GDM1 (cell line): Measurements from ENCODE around the gene DNAJC18.
"Not testable (repeated sequence)": the region's sequence is repeated elsewhere in the genome, so short reads cannot be mapped to it uniquely, and the experiment has no call there.

ENCODE experiments used
- DNase-seq: peaks from one replicate; lab custom pipeline; 2025; lab: John Stamatoyannopoulos, UW

DNAJC18 gene

DNA sequence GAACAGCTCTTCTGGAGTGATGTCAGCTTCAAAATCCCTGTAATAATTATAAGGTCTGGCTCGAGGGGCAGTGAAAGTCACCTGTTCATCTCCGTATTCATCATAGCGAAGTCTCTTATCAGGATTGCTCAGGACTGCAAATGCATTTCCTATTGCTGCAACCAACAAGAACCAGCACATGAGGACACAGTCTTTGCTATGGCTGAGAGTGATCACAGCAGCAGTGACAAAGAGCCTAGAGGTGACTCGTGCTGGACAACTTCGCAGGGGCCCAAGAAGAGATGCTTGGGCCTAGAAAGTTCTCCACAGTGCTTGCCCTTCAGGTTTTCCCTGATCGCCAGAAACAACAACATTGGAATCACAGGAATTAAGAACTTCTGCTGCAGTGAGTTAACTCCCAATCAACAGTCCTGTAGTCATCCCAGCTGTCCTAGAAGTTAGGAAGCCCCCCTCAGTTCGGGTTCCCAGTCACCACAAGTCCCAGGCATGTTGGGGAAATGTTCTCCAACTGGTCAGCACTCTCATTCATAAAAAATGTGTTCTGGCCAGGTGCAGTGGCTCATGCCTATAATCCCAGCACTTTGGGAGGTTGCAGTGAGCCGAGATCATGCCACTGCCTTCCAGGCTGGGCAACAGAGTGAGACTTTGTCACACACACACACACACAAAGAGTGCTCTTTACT is 13.0 kb downstream of the DNAJC18 start:
- no peak for DNase-seq

DNA sequence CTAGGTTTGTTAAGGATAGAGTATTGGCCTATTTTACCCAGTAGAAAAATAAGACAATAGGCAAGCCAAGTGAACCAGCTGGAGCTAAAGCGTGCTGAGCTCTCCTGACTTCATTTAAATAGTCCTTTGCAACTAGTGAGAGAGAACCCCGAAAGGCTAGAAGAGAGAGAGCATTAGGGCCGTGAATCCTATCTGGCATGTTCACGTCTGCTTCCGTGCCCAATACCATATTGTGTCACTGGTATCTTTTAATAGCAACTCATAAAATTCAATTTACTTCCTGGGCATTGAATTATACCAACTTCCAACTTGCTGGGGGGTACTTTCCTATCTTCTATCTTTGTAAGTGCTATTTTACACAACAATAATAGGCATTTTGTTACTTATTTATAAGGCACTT is 13.8 kb downstream of the DNAJC18 start:
- DNase-seq: no peak

DNA sequence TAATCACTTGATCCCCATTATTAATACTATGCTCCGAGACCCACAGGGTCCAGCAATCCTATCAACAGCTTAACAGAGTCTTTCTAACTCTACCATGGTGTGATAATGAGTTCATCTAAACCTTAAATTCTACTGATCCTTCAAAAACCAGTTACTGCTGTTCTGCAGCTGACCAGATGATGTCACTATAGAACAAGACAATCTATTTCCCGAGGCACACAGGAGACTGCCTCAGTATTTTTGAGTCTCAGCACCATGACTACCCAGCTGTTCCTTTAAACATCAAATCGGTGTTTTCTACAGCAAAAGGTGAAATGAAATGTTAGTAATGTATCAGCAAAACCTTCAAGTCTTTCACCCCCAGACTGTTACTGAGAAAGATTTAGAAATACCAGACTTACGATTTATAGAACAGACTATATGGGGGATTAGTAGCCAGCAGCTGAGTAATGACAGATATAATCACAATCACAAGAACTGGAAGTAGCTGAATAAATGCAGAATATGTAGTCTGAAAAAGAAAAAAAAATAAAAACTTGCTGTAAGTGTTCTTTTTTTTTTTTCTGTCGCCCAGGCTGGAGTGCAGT is 16.9 kb downstream of the DNAJC18 start:
- DNase-seq: peak; percentile 62

DNA sequence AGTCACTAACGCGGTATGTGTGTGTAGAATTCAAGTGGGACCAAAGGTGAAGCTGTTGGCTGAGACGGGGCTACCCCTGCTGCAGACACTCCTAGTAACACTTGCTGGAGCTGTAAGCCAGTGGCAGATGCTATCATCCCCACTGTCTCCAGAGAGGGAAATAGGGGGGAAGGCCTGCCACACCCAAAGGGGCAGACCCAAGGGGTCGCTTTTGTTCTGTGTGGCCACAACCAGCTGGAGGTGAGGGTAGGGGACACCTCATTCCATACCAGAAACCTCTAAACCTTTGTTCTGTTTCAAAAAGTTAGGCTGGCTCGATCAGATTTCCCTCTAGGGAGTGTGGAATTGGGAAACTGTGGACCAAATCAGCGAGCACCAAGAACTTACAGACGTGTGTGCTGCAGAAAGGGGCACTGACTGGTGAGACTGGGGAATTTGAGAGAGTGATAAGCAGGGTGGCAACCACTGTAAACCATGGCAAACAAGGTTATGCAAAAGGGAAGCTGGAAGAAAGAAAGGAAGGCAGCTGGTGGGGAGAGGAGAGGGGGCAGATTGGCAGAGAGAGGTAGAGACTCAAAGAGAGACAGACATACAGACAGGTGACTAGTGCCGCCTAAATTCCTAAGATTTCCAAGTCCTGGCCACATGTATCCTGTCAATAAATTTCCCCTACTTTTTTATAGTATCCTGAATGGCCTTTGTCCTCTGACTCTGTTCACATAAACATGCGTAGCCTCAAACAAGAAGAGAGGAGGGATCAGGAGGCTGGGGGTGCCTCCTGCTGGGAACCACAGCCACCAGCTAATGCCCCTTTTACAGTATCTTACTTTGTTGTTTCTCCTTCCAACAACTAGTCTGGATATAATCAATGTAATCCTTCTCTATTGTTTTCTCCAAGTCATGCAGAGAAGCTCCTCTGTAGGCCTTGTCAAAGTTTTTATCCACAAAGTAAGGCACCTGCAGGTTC is 19.8 kb downstream of the DNAJC18 start:
- DNase-seq: no peak

DNA sequence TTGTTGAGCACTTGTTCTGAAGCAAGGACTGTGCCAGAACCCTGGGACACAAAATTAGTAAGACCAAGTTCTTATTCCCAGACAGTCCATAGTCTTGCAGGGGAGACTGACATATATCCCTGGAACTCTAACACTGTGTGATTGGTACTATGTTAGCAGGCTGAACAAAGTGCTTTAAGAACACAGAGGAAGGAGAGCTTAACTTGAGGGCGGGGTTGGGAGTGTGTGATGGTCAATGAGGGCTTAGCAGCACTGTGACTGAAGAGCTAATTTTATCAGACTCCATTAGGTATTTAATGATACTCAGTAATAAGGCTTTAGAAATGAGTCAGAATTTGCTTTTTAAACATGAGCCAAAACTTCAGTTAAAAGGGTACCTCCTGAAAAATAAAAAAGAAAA is 20.5 kb downstream of the DNAJC18 start:
- no peak for DNase-seq

DNA sequence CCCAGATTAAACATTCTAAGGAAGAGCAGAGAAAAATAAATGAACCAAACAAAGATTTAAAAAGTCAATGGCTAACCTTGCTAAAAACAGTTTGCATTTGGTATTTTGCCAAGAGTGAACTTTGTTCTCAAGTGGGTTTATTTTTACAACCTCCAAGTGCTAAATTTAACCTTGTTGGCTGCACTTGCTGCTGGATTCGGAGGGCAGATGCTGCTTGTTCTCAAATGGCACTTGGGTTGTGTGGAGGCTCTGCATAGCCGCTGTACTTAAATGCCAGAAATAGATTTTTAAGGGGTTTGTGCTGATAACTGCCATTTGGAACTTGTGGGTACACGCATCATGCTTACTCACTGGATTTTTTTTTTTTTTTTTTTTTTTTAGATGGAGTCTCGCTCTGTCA is 22.1 kb downstream of the DNAJC18 start:
- no peak for DNase-seq

- no peak for DNase-seq
Measured at GRCh38 chr5:139416651-139417050, 22.7 kb downstream of the DNAJC18 start.

- DNase-seq: no peak
Measured at GRCh38 chr5:139415869-139416268, 23.5 kb downstream of the DNAJC18 start.

DNA sequence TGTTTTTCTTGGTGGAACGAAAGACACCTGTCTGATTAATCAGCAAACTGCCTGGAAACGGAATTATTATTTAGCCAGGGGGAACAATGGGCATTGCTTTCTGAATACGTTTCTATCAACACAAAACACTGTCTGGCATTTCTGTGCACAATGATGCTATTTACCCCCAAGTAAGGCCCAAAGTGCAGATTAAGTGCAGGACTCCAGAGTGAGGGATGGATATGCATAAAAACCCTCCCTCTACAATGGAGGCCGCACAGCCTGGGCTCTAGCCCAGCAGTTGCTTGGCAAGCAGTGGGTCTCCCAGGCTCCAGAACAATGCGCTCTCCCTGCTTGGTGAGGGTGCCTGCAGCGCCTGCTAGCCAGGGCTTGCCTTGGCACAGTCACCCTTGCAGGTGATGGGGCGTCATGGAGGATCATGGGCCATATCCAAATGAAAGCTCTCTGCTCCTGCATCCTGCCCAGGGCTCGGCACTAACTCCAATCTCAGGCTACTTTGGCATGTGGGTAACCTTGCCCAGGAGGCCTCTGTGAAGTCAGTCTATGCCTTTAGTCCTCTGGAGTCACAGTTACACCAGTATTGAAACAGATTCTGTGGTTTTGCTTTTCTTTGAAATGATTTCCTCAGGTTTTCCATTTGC is 24.0 kb downstream of the DNAJC18 start:
- DNase-seq: no peak

GRCh38 chr5:139414581-139415130 is 24.7 kb downstream of the DNAJC18 start:
- DNase-seq: no peak

GRCh38 chr5:139413963-139414362 is 25.4 kb downstream of the DNAJC18 start:
- no peak for DNase-seq

DNA sequence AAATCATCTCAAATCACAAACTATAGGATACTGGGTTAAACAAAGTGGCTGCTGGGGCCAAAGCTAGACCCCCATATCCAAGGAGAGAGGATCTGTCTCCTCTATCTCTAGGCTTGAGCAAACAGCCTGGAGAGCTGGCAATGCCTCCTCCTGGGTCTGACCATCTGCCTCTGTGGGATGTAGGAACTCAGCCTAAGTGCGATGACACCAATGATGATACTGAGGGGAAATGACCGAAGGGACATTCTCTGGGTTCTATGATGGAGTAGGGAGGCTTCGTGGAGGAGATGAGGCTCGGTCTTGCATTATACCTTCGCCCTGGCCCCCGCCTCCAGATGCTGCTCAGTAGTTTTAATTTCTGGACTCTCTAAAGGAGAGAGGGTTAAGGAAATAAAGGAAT is 26.2 kb downstream of the DNAJC18 start:
- no peak for DNase-seq

- no peak for DNase-seq
Measured at GRCh38 chr5:139410993-139411828, 28.1 kb downstream of the DNAJC18 start.

GRCh38 chr5:139410121-139410992 is 29.0 kb downstream of the DNAJC18 start:
- no peak for DNase-seq

DNA sequence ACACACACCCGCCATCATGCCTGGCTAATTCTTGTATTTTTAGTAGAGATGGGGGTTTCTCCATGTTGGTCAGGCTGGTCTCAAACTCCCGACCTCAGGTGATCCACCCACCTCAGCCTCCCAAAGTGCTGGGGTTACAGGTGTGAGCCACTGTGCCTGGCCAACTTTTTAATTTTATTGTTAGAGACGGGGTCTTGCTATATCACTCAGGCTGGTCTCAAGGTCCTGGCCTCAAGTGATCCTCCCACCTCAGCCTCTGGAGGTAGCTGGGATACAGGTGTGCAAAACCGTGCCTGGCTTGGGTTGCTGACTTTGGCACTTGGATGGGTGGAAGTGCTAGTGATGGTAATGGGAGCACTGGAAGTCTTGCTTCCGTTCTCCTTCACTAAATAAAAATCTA is 30.2 kb downstream of the DNAJC18 start:
- not testable (repeated sequence) for DNase-seq

DNA sequence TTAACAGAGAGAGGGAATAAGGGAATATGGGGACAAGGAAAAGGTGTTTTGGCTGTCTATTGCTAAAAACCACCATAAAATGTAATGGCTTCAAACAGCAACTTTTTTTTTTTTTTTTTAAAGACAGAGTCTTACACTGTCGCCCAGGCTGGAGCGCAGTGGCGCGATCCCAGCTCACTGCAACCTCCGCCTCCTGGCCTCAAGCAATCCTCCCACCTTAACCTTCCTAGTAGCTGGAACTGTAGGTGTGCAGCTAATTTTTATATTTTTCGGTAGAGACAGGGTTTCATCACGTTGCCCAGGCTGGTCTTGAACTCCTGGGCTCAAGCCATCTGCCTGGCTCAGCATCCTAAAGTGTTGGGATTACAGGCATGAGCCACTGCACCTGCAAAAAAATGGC is 31.1 kb downstream of the DNAJC18 start:
- DNase-seq: no peak

DNA sequence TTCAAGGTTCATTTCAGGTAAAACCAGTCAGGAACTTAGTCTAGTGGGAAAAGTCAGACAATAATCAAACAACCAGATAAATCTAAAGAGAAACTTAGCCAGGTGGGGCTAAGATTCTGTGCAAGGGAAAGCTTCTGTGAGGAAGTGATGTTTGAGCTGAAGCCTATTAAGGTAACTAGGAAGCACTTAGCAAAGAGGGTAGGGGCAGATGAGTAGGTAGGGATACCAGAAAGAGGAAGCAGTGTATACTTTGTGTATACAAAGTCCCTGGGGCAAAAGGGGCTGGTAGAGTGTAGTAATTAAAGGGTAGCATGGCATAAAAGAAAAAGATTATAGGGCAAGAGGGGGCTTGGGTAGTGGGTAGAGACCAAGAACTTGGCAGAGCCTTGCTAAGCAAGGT is 31.8 kb downstream of the DNAJC18 start:
- no peak for DNase-seq

GRCh38 chr5:139406963-139407362 is 32.4 kb downstream of the DNAJC18 start:
- no peak for DNase-seq

DNA sequence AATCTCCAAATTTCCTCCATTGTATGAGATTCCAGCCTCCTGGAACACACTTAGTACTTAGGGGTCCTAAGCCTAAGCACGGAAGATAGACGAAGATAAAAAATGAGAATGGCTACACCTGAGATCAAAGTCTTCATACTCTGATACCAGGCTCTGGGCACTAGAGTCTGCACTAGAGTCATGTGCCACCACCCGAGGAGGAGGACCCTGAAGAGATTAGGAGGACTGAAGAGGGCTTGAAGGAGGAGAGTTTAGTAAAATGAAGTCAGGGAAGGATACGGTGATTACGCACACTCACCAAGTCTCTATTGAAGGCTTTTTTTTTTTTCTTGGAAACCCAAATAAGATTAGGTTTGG is 34.9 kb downstream of the DNAJC18 start:
- DNase-seq: no peak

- peak; percentile 98 for DNase-seq
Measured at GRCh38 chr5:139403787-139404483, 35.4 kb downstream of the DNAJC18 start, which contains the start of gene SPATA24. Gene SPATA24, minus strand, starts transcription at chr5:139404089. Its CDS starts 29 bp downstream, at chr5:139404060.
